HG03139 (cell line): ENCODE data around the gene HAUS2.
"Not testable (repeated sequence)": the region's sequence is repeated elsewhere in the genome, so short reads cannot be mapped to it uniquely, and the experiment has no call there.

Experiments
- ATAC-seq: cut with Tn5 transposase; IDR thresholded peaks from one replicate; pipeline ENCODE4 v1.9.1; 2021; ENCODE audit not compliant: unreplicated experiment

Gene HAUS2

DNA sequence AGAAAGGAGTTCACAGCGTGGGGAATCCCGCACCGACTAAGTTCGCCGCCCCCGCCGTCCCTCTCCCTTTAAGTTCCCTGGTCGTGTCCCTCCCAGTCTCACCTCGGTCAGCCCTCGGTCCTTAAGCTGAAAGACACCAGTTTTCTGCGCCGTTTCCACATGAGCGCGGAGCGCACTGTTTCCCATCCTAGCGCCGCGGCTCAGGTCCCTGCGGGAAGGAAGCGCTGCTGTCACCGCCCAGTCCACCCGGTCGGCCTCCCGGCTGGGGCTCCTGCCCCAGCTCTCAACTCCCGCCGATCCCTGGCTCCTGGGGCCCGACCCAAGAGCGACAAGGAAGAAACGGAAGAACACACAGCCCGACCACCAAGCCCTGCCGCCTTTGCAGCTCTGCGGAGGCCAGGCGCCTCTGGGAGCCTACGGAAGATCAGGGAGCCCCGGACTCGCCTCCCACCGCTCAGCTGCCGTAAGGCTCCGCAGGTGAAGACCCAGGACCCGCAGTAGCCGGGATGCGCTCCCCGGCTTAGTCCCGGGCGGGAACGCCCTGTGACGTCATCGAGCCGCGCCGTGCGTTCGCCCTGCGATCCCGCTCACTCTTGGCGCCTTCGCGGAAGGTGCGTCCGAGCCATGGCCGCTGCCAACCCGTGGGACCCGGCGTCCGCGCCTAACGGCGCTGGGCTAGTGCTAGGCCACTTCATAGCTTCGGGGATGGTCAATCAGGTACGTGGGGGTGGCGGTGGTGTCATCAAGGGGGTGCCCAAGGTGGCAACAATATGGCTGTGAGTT, at the start of gene HAUS2, which contains the start of gene LRRC57:
TSS of gene HAUS2 (plus strand) at position 590 of the 783 bp plus-strand sequence. CDS start at position 625, 35 bp downstream.
TSS of gene LRRC57 (minus strand) at position 545 of the 783 bp plus-strand sequence. CDS start at position 186, 359 bp downstream.
- ATAC-seq, result peak; percentile 71

DNA sequence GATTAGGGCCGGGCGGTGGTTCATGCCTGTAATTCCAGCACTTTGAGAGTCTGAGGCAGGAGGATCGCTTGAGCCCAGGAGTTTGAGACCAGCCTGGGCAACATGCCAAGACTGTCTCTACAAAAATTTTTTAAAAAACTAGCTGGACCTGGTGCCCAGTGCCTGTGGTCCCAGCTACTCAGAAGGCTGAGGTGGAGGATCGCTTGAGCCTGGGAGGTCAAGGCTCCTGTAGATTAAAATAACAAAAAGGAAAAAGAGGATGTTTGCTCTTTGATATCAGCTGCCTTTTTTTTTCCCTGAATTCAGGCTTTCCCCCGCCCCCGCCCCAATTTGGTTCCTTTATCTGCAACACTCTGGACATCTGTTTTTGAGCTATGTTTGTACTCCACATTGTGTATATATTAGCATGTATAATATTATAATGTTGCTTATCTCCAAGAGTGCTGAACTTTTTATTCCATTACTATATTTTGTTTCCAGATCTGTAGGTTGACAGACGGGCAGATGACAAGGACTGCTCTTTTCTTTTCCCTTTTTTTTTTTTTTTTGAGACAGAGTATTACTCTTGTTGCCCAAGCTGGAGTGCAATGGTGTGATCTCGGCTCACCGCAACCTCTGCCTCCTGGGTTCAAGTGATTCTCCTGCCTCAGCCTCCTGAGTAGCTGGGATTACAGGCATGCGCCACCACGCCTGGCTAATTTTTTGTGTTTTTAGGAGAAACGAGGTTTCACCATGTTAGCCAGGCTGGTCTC, 48.6 kb upstream of the HAUS2 start:
- ATAC-seq, result no peak

DNA sequence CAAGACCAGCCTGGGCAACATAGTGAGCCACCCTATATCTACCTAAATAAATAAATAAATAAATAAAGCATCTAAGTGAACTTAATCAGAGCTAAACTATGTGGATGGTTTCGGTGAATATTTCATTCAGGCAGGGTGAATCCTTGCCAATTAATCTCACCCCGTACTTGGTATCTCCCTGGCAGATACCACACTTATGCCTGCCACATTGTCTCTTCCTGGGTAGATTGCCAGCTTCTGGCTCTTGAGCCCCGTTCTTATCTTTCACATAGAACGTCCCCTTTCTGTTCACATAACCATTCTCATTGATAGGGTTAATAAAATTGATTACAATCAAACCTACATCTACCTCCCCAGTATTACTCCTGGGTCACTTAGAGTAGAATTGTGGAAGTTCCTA, 46.2 kb upstream of the HAUS2 start:
- no peak for ATAC-seq

DNA sequence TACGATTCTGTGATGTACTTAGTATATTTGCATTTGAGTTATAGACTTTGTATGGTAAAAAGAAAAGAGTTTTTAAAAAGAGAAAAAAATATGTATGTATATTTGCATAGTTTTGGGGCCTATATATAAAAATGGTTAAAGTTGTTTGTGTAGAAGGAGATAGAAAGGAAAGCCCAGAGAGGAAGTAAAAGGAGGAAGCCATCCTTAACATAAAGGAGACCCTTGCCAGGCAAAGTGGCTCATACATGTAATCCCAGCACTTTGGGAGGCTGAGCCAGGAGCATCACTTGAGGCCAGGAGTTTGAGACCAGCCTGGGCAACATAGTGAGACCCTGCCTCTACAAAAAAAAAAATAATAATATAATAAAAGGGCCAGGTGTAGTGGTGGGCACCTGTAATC, 44.8 kb upstream of the HAUS2 start:
- no peak for ATAC-seq

DNA sequence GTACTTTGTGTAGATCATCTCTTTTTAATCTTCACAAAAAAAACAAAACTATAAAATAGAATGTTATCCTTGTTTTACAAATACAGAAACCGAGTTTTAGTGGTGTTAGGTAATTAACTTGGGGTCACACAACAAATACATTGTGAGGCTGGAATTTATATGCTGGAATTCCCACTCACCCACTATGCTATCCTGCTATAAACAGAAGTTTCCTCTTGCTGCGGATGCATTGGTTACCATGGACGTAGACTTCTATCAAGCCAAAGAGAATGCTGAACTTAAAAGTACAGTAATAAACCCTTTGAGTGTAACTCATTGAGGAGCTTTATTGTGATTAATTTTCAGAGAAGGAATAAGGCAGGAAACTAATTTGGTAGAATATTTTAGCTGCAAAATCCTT, 44.0 kb upstream of the HAUS2 start:
- no peak for ATAC-seq

DNA sequence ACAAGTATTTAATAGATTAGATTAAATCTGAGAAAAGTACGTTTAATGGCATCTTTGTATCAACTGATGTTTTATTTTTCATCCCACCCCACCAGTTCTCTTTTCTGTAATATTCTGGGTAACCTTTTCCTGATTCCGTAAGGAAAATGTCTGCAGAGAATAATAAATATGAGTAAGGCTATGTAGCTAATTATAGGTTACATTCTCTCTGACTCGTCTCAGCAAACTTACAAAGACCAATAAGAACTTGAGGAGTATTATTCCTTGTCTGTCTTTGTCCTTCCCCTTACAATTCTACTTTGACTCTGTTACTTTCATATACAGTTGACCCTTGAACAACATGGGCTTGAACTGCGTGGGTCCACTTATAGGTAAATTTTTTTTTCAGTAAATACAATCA, 41.1 kb upstream of the HAUS2 start:
- ATAC-seq, result no peak

DNA sequence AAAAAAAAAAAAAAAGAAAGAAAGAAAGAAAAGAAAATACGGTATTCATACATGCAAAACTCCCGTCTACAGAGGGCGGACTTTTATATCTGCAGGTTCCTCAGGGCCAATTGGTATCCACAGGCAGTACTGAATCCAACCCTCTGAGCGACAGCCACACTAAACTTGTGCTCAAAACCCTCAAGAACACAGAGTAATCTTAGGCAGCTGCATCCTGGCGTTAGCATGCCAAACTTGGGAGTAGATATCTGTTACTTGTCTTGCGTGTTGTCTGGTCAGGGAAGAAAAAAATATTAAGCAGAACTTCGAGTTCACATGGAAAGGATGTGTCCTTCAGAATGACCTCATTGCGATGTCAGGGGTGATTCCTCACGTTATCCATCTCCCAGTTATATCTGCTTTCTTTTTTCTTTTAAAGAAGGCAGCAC, 40.4 kb upstream of the HAUS2 start:
- no peak for ATAC-seq

DNA sequence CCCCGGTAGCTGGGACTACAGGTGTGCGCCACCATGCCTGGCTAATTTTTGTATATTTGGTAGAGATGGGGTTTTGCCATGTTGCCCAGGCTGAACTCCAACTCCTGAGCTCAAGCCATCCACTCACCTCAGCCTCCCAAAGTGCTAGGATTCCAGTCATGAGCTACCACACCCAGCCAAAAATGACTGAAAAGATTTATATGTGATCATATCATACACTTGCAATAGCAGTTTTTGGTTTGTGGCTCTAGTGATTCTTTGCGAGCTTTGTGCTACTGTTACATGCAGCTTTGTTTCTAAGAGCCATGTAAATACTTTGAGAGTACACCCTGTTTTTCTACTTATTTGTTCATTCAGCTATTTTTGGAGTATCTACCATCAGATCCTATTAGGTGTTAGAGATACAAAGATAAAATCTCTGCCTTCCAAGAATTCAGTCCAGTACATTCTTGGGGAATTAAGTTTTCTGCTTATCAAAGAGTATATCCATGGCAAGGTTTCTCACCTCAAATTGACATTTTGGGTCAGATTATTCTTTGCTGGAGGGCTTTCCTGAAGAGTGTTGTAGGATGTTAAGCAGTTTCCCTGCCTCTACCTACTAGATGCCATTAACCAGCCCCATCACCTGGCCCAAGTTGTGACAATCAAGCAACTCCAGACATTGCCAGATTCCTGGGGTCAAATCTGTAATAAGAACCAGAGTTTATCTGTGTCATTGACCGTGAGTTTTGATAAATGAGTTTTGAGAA, 38.2 kb upstream of the HAUS2 start:
- ATAC-seq, result no peak

DNA sequence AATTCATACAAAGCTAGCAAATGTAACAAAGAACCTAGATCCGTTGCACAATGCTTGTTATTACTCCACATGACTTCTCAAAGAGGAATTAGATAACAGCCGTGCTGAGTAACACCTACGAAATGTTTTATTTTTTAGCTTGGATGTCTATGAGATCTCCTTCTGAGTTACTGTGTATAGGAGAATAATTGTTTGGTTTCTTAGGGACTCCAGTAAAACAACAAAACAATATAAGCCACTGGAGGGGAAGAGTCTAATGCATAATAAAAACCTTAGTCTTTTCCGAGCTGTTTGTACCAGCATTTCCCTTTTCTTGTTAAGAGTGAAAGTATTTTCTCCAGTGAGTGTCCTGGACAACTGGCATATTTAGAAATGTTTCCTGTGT, 37.6 kb upstream of the HAUS2 start:
- ATAC-seq, result no peak

DNA sequence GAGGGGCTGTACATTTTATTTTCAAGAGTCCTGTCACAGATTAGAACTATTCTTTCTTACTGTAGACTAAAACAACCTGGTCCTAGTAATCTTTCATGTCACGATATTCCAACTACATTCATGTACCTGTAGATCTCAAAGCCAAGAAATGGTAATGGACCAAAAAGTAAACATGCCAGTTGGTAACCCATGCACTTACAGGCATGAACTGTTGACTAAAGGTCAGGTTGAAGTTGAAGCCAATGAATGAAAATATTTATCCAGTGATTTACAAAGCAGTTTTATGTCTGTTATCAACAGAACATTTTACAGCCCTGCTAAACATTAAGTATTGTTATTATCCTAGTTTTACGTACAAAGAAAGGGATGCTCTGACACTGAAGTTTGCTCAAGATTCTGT, 25.3 kb upstream of the HAUS2 start:
- no peak for ATAC-seq

DNA sequence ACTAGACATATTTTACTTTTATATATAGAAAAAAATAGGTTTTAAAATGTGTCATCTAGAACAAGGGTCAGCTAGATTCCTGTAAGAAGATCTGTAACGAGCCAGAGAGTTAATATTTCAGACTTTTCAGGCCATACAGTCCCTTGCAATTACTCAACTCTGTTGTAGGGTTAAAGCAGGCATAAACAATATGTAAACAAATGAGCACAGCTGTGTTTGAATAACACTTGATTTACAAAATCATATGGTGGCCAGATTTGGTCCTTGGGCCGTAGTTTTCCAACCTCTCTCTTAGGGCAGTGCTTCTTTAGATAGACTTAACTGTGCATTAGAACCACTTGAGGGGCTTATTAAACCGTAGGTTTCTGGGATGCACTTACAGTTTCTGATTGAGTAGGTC, 19.7 kb upstream of the HAUS2 start:
- ATAC-seq, result no peak

DNA sequence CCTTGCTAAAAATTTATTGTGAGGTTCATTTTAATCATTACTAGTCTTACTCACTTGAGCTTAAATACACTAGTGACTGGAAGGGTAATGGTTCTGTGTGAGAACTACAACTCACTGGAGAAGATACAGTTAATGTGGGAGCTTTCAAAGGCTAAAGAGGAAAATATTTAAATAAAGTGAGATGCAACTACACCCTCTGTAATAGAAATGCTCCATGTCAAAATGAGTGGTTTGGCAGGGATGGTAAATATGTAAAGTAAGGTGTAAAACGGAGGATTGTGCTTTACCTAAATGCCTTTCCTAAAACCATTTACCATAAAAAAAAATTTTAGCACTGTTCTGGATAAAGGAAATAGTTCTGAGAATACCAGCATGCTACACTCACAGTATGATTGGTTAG, 15.4 kb upstream of the HAUS2 start:
- no peak for ATAC-seq

DNA sequence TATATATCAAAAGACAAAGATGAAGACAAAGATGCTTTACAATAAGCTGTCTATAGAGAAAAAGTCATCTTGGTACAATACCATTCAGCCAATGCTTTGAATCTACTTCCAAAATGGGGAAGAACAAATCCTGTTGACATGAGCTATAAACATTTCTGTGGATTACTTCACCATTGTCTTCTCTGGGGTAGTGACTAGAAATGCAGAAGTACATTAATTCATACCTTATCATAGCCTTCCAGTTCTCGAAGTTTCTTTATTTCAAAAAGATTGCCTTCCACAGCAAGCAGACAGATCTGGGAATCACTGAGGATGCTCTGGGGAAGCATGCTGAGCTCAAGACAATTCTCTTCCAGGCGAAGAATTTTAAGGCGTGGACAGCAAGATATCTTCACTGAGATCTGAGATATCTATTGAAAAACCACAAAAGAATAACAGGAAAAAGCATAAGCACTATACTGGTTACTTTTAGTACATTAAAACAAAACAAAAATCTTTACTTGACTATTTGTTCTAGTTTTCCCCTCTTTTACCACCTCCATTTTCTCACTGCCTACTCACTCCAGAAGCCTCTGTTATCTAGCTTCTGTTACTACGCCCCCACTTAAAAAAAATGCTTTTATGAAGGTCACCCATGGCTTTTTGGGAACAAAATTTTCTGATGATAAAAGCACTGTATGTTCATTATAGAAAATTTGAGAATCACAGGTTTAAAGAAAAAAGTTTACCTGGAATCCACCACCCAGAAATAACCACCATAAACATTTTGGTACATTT, 3.6 kb upstream of the HAUS2 start:
- no peak for ATAC-seq

DNA sequence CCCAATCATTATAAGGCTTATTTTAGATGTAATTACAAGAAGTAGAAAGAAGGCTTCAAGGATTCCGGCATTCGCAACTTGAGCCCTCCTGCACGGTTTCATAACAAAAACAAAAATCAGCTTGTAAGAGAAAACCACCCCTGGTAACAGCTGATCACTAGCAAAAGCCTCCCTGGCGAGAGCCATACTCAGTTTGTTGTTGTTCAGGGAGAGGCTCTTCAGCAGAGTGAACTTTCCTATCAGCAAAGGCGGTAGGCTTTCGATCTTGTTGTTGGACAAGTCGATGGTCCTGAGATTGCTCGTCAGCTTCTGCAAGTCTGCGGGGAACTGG, 755 bp upstream of the HAUS2 start:
- ATAC-seq, result no peak

DNA sequence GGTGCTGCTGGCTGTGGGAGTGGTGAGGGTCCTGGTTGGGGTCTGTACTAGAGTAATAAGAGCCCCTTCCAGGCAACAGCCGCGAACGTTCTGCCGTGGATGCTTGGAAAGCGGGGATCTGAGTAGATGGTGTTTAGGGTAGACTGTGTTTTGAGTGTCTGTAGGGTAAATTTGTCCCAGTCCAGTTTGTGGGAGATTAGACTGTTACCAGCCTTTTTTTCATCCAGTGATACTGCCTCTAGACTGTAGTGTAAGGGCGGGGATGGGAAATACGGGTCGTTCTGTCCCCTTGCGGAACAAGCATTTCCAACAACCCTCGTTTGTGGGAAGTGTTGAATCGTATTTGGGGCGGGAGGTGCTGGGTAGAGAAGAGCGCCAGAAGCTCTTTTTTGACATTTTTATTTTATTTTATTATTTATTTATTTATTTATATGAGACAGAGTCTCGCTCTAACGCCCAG, 424 bp downstream of the HAUS2 start:
- no peak for ATAC-seq

DNA sequence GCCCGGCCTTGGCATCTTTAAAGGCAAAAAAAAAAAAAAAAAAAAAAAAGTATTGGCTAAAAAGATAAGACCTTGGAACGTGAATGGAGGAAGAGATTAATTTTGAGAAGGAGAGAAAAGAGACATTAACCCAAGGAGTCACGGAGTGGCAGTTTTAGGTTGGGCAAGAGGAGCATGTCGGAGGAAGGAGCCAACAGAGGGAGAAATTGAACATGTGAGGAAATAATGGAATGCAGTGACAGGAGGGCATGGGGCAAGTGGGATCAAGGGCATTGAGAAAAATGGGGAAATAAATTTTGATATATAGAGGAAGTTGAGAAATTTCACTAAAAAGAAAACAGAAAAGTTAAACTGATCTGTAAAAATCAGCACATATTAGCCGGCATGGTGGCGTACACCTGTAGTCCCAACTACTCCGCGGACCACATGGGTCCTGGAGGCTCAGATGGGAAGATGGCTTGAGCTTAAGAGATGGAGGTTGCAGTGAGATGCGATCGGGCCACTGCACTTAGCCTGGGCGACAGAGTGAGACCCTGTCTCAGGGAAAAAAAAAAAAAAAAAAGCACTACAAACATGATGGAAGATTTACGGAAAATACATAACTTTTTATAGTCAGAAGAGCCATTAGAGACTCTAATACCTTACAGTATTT, 1.2 kb downstream of the HAUS2 start:
- no peak for ATAC-seq

DNA sequence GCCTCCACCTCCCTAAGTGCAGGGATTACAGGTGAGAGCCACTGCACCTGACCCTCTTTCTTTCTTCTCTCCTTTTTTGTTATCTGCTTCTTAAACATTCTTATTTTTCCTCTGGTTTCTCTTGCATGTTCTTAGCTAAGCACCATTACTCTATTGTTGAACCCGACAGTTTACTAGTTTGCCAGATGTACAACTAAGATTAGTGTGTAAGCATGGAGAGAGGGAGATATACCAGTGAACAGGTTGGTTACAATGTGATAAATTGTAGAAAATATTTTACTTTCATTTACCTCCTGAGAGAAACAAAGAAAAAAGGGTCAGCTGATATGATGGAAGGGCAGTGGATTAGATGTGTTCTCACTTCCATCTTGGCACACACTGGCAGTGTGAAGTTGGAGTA, 4.9 kb downstream of the HAUS2 start:
- ATAC-seq, result no peak

DNA sequence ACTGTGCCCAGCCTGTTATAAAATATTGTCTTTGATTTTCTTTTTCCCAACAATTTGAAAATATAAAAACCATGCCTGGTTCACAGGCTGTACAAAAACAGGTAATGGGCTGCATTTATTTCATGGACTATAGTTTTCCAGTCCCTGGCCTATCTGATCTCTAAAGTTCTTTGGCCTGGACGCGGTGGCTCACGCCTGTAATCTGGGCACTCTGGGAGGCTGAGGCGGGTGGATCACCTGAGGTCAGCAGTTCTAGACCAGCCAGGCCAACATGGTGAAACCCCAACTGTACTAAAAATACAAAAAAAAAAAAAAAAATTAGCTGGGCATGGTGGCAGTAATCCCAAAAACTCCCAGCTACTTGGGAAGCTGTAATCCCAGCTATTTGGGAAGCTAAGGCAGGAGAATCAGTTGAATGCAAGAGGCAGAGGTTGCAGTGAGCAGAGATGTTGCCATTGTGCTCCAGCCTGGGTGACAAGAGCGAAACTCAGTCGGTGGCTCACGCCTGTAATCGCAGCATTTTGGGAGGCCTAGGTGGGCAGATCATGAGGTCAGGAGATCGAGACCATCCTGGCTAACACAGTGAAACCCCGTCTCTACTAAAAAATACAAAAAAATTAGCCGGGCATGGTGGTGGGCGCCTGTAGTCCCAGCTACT, 8.0 kb downstream of the HAUS2 start:
- not testable (repeated sequence) for ATAC-seq

DNA sequence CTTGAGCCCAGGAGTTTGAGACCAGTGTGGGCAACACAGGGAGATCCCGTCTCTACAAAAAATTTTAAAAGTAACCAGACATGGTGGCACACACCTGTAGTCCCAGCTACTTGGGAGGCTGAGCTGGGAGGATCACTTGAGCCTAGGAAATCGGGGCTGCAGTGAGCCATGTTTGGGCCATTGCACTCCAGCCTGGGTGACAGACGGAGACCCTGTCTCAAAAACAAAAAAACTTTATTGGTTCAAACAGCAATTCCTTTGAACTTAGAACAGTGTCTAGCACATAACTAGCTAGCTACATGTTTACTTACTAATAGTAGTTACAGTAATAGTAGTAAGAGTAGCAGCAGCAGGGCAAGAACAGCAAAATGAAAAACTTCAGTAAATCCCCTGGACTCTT, 10.1 kb downstream of the HAUS2 start:
- no peak for ATAC-seq
